EH (cell line): ENCODE measurements around the gene WDPCP.
"Not testable (repeated sequence)": the region's sequence is repeated elsewhere in the genome, so short reads cannot be mapped to it uniquely, and the experiment has no call there.

Experiments
- DNase-seq: peaks from one replicate; pipeline ENCODE4 v3.0.0-alpha.2; 2015; ENCODE audit warnings: low read depth

Gene WDPCP

GRCh38 chr2:63588385-63589147 is at the start of gene WDPCP, which contains the start of gene MDH1:
WDPCP (minus strand) TSS chr2:63588477; CDS start chr2:63588271, 206 bp downstream.
MDH1 (plus strand) TSS chr2:63588963; CDS start chr2:63589044, 81 bp downstream.
- peak; percentile 99 for DNase-seq

- no peak for DNase-seq
Measured at GRCh38 chr2:63632382-63632781, 44.1 kb upstream of the WDPCP start.

GRCh38 chr2:63631501-63631900 is 43.2 kb upstream of the WDPCP start:
- peak; percentile 24 for DNase-seq

GRCh38 chr2:63628403-63628942 is 40.2 kb upstream of the WDPCP start:
- no peak for DNase-seq

GRCh38 chr2:63627866-63628265 is 39.6 kb upstream of the WDPCP start:
- no peak for DNase-seq

GRCh38 chr2:63623763-63624162 is 35.5 kb upstream of the WDPCP start:
- not testable (repeated sequence) for DNase-seq

- DNase-seq = no peak
Measured at GRCh38 chr2:63622751-63623150, 34.5 kb upstream of the WDPCP start.

- DNase-seq = no peak
Measured at GRCh38 chr2:63619328-63619727, 31.1 kb upstream of the WDPCP start.

GRCh38 chr2:63617366-63617765 is 29.1 kb upstream of the WDPCP start:
- no peak for DNase-seq

- DNase-seq = peak; percentile 73
Measured at GRCh38 chr2:63614983-63615945, 27.0 kb upstream of the WDPCP start.

- peak; percentile 91 for DNase-seq
Measured at GRCh38 chr2:63614448-63614968, 26.2 kb upstream of the WDPCP start.

GRCh38 chr2:63613391-63613901 is 25.2 kb upstream of the WDPCP start:
- DNase-seq = peak; percentile 31

GRCh38 chr2:63610525-63610924 is 22.2 kb upstream of the WDPCP start:
- no peak for DNase-seq

- DNase-seq = peak; percentile 41
Measured at GRCh38 chr2:63608865-63609264, 20.6 kb upstream of the WDPCP start.

GRCh38 chr2:63604666-63605065 is 16.4 kb upstream of the WDPCP start:
- no peak for DNase-seq

GRCh38 chr2:63600881-63601460 is 12.7 kb upstream of the WDPCP start:
- no peak for DNase-seq

- DNase-seq = no peak
Measured at GRCh38 chr2:63598981-63599380, 10.7 kb upstream of the WDPCP start.

GRCh38 chr2:63596401-63596883 is 8.2 kb upstream of the WDPCP start:
- no peak for DNase-seq

- DNase-seq = no peak
Measured at GRCh38 chr2:63594660-63595059, 6.4 kb upstream of the WDPCP start.

- DNase-seq = no peak
Measured at GRCh38 chr2:63591566-63592175, 3.4 kb upstream of the WDPCP start.
